Heart right ventricle (tissue), 16 donors: ENCODE measurements around the gene PCSK5. TPM values are rescaled to one million over a fixed set of nuclear protein-coding genes. Genes with fewer than 3 reads are reported as not detected.

Experiments
- ATAC-seq, 8 donors: fragments of 200-7000 bp; cut with Tn5 transposase; one replicate each; pipeline ENCODE4 v1.9.1; 2020; ENCODE audit warnings: mild to moderate bottlenecking in 8 of 8, moderate library complexity in 8 of 8, moderate number of reproducible peaks in 1 of 8
- DNase-seq, 2 donors: peaks; one replicate each; pipeline ENCODE4 v3.0.0-alpha.2; 2020
- H3K27ac ChIP-seq, 10 donors: fragments of 200-600 bp; sonication (generic) in 2 of 10; one replicate each; pipeline versions ENCODE4 v1.5.0 to v1.8.0; 2020 to 2022; ENCODE audit warnings: mild to moderate bottlenecking in 3 of 10
- H3K27me3 ChIP-seq, 7 donors: fragments of 200-600 bp; one replicate each; pipeline ENCODE4 v1.8.0; 2021 to 2022; ENCODE audit warnings: mild to moderate bottlenecking in 2 of 7
- H3K36me3 ChIP-seq, 9 donors: fragments of 200-600 bp; sonication (generic) in 1 of 9; one replicate each; pipeline versions ENCODE4 v1.5.0 to v1.8.0; 2020 to 2022; ENCODE audit warnings: mild to moderate bottlenecking in 2 of 9
- H3K4me1 ChIP-seq, 9 donors: fragments of 200-600 bp; sonication (generic) in 1 of 9; one replicate each; pipeline versions ENCODE4 v1.5.0 to v1.8.0; 2020 to 2022; ENCODE audit warnings: mild to moderate bottlenecking in 4 of 9
- H3K4me3 ChIP-seq, 10 donors: fragments of 200-600 bp; sonication (generic) in 2 of 10; one replicate each; pipeline versions ENCODE4 v1.5.0 to v1.8.0; 2020 to 2022; ENCODE audit warnings: mild to moderate bottlenecking in 7 of 10, moderate library complexity in 2 of 10
- H3K9me3 ChIP-seq, 11 donors: fragments of 200-600 bp in 10 of 11; sonication (generic) in 2 of 11; one replicate each; pipeline versions ENCODE4 v1.5.0 to v1.8.0; 2013 to 2022; ENCODE audit warnings: mild to moderate bottlenecking in 2 of 11, control low read depth in 1 of 11, moderate library complexity in 1 of 11
- WGBS, 2 donors: extraction: QIAGEN DNeasy Blood & Tissue Kit; methylation state at CpG; one replicate each; pipeline ENCODE4 v1.1.7; 2013; ENCODE audit warnings: inconsistent platforms in 1 of 2; 5-methylcytosine and 5-hydroxymethylcytosine counted together
- intact Hi-C, 10 donors: fragments of 100-400 bp; cut with DNase I; formaldehyde crosslinking; loops; one replicate each; pipeline versions ENCODE4 v1.11.1 to v1.14.2; 2022
- polyA plus RNA-seq, 2 donors: library from polyadenylated mRNA; stranded (reverse); fragments of 200-250 nt; gene quantifications; one replicate each; pipeline ENCODE4 v1.2.3, GENCODE V29; 2013
- total RNA-seq, 10 donors: library from RNA; stranded (reverse); fragmentation: NEBNext Ultra II Directional in 3 of 10; extraction: Animal tissue kit (Norgen Biotek cat#: 25700) in 3 of 10; gene quantifications; one replicate each; pipeline versions ENCODE4 v1.2.1 to v1.2.4, GENCODE V29; 2021 to 2023
- TF ChIP-seq, protein P1 (sequence below), 9 donors: fragments of 200-600 bp; sonication (generic) in 2 of 9; IDR thresholded peaks; one replicate each; pipeline versions ENCODE4 v1.5.0 to v1.8.0; 2021 to 2022; ENCODE audit warnings: antibody characterized with exemption in 9 of 9, mild to moderate bottlenecking in 5 of 9, moderate library complexity in 1 of 9
- donor health status: Arrhythmogenic right ventricular cardiomyopathy.
- donor health status: ischemic (EF 13 %, LVEDD 7.1; RV severe dilation, severe dysfunction).
- donor health status: healthy with polysubstance abuse.
- donor health status: DM: no; HTN: yes; CAD: no.
- donor health status: DM: no; HTN: no; CAD: no.
- donor health status: ischemic (EF 25% LVEDD 6.9; RV normal size, moderate dysfunction).
- donor health status: ischemic (EF 25% LVEDD 5.7; RV mildly dilated, moderate dysfunction).
- donor health status: healthy.
- donor health status: DM: yes; HTN: yes; CAD: no.
- donor health status: Ischemic cardiomyopathy.
- donor health status: ischemic (EF 35%, LVEDD 5.7; RV mildly dilated, moderate dysfunction).
- donor health status: nonischemic (EF 11% LVEDD 7.7; RV severe dilation, severe dysfunction).
- donor health status: DM: yes; HTN: yes; CAD: no.
- donor health status: PGD.
- donor health status: ischemic (EF 29% LVEDD 5.4; RV normal size, mild dysfunction).
- donor health status: nonischemic (EF 23%, LVEDD 6.1; RV moderate dilation, normal function).

PCSK5 gene
- total and polyA plus RNA-seq, 12 donors, result 1.8 to 8.3 (median 5.7) TPM

DNA sequence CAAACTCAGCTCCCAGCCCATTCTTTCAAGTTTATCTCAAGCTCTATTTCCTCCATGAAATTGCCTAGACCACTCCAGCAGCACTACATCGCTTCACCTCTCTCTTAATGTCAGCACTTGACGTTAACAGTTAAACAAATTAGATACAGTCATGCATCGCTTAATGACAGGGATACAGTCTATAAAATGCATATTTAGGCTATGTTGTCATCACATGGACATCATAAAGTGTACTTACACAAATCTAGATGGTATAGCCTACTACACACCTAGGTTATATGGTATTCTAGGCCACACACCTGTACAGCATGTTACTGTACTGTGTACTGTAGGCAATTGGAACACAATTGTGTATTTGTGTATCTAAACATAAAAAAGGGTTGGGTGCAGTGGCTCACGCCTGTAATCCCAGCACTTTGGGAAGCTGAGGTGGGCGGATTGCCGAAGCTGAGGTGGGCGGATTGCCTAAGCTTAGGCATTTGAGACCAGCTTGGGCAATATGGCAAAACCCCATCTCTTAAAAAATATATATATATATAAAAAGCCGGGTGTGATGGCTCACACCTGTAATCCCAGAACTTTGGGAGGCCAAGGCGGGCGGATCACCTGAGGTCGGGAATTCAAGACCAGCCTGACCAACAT, 13.4 kb upstream of the PCSK5 start:
- H3K4me1 ChIP-seq, result no peaks in the 10 kb centered on the region
- ATAC-seq, result no peak
- intact Hi-C loops, result loop anchor here in 1 of 10 donors (10.0 kb wide), 1 partner anchor 428 kb away; no protein-coding TSS in a partner anchor
- no peaks in the 10 kb centered on the region for H3K36me3 ChIP-seq
- 94 to 95% methylated on average over 11 of the region's 11 CpGs for WGBS, 2 donors
- H3K9me3 ChIP-seq, result no peaks in the 10 kb centered on the region
- TF ChIP-seq, protein P1, sequence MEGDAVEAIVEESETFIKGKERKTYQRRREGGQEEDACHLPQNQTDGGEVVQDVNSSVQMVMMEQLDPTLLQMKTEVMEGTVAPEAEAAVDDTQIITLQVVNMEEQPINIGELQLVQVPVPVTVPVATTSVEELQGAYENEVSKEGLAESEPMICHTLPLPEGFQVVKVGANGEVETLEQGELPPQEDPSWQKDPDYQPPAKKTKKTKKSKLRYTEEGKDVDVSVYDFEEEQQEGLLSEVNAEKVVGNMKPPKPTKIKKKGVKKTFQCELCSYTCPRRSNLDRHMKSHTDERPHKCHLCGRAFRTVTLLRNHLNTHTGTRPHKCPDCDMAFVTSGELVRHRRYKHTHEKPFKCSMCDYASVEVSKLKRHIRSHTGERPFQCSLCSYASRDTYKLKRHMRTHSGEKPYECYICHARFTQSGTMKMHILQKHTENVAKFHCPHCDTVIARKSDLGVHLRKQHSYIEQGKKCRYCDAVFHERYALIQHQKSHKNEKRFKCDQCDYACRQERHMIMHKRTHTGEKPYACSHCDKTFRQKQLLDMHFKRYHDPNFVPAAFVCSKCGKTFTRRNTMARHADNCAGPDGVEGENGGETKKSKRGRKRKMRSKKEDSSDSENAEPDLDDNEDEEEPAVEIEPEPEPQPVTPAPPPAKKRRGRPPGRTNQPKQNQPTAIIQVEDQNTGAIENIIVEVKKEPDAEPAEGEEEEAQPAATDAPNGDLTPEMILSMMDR (IDR thresholded peaks at IDR 0.05), result no peak
- DNase-seq, result no peak
- no peak overlapping the region for H3K27ac ChIP-seq
- H3K27me3 ChIP-seq, result no peaks in the 10 kb centered on the region
- no peak overlapping the region for H3K4me3 ChIP-seq

DNA sequence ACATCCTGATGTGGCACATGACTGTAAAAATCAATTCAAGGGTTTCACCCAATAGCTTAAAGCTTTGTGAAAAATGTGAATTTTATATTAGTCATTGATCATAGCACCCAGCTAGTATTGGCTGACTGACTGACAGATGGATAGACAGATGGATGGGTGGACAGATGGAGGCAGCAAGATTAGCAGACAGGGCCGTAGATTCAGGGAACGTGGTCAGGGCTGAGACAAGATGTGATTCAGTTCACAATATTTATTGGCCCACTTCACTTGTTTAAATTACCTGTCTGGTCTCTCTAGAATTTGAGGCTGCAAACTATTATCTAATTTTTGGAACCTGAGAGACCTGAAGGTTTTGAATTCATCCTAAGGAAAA, 12.0 kb upstream of the PCSK5 start:
- no peak for ATAC-seq
- no peak overlapping the region for H3K27ac ChIP-seq
- H3K9me3 ChIP-seq, result no peaks in the 10 kb centered on the region
- intact Hi-C loops, result loop anchor here in 1 of 10 donors (10.0 kb wide), 1 partner anchor 426 kb away; no protein-coding TSS in a partner anchor
- no peaks in the 10 kb centered on the region for H3K4me1 ChIP-seq
- 85 to 89% methylated on average over 2 of the region's 2 CpGs for WGBS, 2 donors
- DNase-seq, result no peak
- no peak overlapping the region for H3K4me3 ChIP-seq
- no peaks in the 10 kb centered on the region for H3K36me3 ChIP-seq
- TF ChIP-seq, protein P1 (IDR thresholded peaks at IDR 0.05), result no peak
- peaks cover 0 to 4% (median 0%) of the 10 kb centered on the region in 7 donors for H3K27me3 ChIP-seq

DNA sequence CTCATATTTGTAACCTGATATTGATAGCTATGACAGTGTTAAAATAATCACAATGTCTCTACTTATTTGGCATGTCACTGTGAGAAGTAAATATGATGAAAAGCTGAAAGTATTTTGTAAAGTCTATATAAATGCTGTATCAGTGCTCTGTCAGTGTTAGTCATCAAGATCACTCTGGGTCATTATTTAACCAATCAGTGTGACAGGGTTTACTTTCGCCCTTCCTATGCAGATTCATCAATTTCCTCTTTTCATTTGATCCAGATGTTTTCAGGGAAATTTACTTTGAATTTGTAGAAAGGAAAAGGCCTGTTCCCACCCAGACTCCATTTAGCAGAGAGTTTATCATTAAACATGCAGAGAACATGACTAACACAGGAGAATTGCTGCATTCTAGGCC, 9.9 kb upstream of the PCSK5 start:
- intact Hi-C loops, result no loop called here
- H3K4me3 ChIP-seq, result no peak overlapping the region
- ATAC-seq (no peak), DNase-seq (no peak)
- no peaks in the 10 kb centered on the region for H3K9me3 ChIP-seq
- no peaks in the 10 kb centered on the region for H3K4me1 ChIP-seq
- TF ChIP-seq, protein P1 (IDR thresholded peaks at IDR 0.05), result no peak
- H3K36me3 ChIP-seq, result no peaks in the 10 kb centered on the region
- H3K27ac ChIP-seq, result no peak overlapping the region
- peaks cover 0 to 4% (median 0%) of the 10 kb centered on the region in 7 donors for H3K27me3 ChIP-seq
- 85 to 92% methylated on average over 1 of the region's 1 CpG for WGBS, 2 donors

DNA sequence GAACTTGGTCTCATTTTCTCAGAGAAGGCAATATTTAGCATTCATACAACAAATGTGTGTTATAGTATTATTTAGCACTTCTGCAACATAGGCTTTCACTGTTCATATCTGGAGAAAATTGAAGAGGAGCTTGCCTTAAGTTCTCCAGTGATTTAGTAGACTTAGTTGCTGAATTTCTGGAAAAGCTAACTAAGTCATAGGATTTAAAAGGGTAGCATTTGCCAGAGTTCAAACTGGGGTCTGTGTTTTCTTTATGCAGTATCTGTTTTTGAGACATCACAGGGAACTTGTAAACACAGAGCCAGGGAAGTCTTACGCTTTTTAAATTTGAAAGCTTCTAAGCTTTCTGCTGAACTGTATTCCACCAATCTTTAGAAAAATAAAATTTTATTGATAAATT, 8.7 kb upstream of the PCSK5 start:
- 95% methylated on average over 1 of the region's 1 CpG for WGBS, 2 donors
- no peaks in the 10 kb centered on the region for H3K9me3 ChIP-seq
- no peak overlapping the region for H3K4me3 ChIP-seq
- TF ChIP-seq, protein P1 (IDR thresholded peaks at IDR 0.05), result no peak
- intact Hi-C loops, result no loop called here
- peaks cover 0 to 4% (median 0%) of the 10 kb centered on the region in 7 donors for H3K27me3 ChIP-seq
- DNase-seq, result no peak
- H3K36me3 ChIP-seq, result no peaks in the 10 kb centered on the region
- H3K27ac ChIP-seq, result no peak overlapping the region
- no peak for ATAC-seq
- no peaks in the 10 kb centered on the region for H3K4me1 ChIP-seq
